GM18951 (cell line): Measurements from ENCODE around the gene DDR1.
A peak's percentile ranks its signal among the peaks of the same experiment; 100 is the strongest.
"Not testable (repeated sequence)": the region's sequence is repeated elsewhere in the genome, so short reads cannot be mapped to it uniquely, and the experiment has no call there.

Source experiments
- POLR2A ChIP-seq: IDR thresholded peaks from 4 replicates; pipeline ENCODE4 v1.6.1; 2011; ENCODE audit warnings: mild to moderate bottlenecking; ENCODE audit not compliant: insufficient read length, insufficient read depth; ENCODE audit errors: extremely low read depth
- in situ Hi-C: fragments of 300-500 bp; cut with MboI; formaldehyde crosslinking; loops from one replicate; pipeline ENCODE4 v1.12.0; 2022; ENCODE audit warnings: low sequenced_read_pairs, mixed read lengths, inconsistent platforms; ENCODE audit not compliant: unreplicated experiment

DDR1 gene

GRCh38 chr6:30900863-30901417 lies 16.6 kb downstream of the DDR1 start:
- TF ChIP-seq POLR2A: no peak
- in situ Hi-C loops: no loop called here

GRCh38 chr6:30901436-30901835 lies 17.1 kb downstream of the DDR1 start:
- in situ Hi-C loops: no loop called here
- no peak for TF ChIP-seq POLR2A

- in situ Hi-C loops: not testable (repeated sequence)
Observed at GRCh38 chr6:30902196-30902595, 17.9 kb downstream of the DDR1 start.

DNA sequence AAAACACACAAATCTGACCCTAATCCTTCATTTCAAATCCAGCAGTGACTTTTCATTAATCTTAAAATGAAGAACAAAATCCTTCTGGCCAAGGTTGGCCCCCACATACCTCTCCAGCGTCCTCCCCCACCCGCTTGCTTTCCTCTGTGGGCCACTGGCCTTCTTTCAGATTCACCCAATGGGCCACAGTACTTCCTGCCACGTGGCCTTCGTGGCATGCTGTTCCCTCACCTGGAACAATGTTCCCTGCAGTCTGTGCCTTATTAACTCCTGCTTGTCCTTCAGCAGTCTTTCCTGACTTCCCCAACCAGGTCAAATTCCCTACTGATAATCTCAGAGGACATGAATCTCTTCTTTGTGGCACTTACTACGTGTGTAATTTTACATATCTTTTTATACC lies 18.4 kb downstream of the DDR1 start:
- in situ Hi-C loops: no loop called here
- no peak for TF ChIP-seq POLR2A

DNA sequence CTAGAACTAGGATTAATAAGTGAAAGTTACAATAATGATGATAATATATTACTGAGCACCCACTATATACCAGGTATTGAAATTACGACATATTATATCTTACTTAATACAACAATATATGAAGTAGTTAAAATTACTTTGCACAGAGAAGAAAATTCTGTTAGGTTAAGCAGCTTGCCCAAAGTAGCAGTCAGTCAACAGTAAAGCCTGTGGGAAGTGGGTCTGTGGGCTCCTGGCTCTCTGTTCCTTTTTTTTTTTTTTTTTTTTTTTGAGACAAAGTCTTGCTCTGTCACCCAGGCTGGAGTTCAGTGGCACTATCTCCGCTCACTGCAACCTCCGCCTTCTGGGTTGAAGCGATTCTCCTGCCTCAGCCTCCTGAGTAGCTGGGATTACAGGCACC lies 18.9 kb downstream of the DDR1 start:
- TF ChIP-seq POLR2A: no peak

GRCh38 chr6:30907290-30907757 lies 23.0 kb downstream of the DDR1 start:
- in situ Hi-C loops: not testable (repeated sequence)

More for the DNA sequence above, 18.9 kb downstream of the DDR1 start:
- in situ Hi-C loops: no loop called here

GRCh38 chr6:30907758-30908591 lies 23.7 kb downstream of the DDR1 start, which contains the start of gene GTF2H4:
TSS of gene GTF2H4 (plus strand) at chr6:30908207.
- TF ChIP-seq POLR2A: peak; percentile 55

DNA sequence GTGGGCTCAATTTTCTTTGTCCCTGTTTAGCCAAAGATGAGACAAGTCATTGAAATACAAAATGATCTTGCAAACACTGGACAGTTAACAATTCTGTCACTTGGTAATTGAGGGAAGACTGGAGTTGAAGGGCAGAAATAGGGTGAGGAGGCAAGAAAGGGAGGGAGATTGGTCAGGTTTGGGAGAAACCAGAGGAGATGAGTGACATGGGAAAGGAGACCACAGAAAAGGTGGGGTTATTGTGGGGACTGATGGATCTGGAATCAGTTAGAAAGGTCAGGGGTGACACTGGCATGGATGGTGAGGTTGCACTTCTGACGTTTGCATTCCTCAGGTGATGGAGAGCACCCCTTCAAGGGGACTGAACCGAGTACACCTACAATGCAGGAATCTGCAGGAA lies 24.4 kb downstream of the DDR1 start:
- in situ Hi-C loops: no loop called here
- no peak for TF ChIP-seq POLR2A

More at GRCh38 chr6:30907758-30908591, 23.7 kb downstream of the DDR1 start, which contains the start of gene GTF2H4:
- in situ Hi-C loops: no loop called here

DNA sequence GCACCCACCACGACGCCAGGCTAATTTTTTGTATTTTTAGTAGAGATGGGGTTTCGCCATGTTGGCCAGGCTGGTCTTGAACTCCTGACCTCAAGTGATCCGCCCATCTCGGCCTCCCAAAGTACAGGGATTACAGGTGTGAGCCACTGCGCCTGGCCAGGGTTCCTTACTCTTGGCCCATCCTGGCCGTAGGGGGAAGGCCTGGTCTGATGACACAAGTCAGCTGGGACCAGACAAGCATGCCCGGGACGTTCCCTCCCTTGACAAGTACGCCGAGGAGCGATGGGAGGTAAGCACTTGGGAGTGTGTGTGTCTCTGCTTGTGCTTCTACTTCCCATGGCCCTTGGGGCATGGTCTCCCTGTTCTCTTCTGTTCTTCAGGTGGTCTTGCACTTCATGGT lies 26.2 kb downstream of the DDR1 start:
- in situ Hi-C loops: loop anchor here (10.0 kb wide), 1 partner anchor 164 kb away; no protein-coding TSS in a partner anchor

DNA sequence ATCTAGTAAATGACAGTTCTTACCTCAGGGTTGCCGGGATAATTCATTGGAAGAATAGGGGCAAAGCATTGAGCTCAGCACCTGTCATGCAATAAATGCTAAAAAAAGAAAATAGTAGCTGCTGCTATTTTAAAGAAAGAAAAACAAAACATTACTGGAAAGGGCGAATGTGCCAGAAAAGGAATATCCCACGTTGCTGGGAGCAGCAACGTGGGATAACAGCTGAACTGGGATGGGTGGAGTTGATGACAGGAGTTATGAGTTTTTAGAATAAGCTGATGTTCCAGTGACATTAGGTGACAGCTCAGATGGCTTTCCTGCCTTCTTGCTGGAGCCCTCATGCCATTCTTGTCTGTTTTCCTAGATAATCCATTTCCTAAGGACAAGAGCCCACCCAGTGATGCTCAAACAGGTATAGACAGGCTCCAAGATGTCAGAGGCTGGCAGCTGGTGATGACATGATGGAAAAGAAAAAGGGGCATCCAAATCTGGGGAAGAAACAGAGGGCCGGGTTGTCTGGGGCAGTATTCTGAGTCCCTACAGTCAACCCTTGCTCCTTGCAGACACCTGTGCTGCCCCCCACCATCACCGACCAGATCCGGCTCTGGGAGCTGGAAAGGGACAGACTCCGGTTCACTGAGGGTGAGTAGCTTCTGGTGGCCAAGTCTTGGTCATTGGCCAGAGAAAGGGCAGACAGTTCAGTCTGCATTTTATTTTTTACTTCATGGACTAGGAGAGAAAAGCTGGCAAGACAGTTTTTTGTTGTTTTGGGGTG lies 28.6 kb downstream of the DDR1 start:
- no peak for TF ChIP-seq POLR2A
- in situ Hi-C loops: loop anchor here (10.0 kb wide), 1 partner anchor 162 kb away; no protein-coding TSS in a partner anchor

DNA sequence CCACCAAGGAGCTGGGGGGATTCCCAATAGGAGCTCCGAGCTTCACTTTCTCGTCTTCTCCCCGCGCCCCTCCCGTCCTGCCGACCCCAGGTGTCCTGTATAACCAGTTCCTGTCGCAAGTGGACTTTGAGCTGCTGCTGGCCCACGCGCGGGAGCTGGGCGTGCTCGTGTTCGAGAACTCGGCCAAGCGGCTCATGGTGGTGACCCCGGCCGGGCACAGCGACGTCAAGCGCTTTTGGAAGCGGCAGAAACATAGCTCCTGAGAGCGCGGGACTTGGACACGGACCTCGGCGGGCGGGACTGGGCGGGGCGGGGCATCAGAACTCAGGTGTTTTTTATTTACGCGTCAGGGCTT lies 29.4 kb downstream of the DDR1 start:
- TF ChIP-seq POLR2A: no peak
- in situ Hi-C loops: loop anchor here (10.0 kb wide), 1 partner anchor 161 kb away; no protein-coding TSS in a partner anchor

GRCh38 chr6:30914076-30914853 lies 29.9 kb downstream of the DDR1 start, which contains the start of gene VARS2:
TSS of gene VARS2 (plus strand) at chr6:30914238. CDS start at chr6:30914837, 599 bp downstream.
- in situ Hi-C loops: loop anchor here (10.0 kb wide), 1 partner anchor 161 kb away; no protein-coding TSS in a partner anchor
- peak; percentile 81 for TF ChIP-seq POLR2A
